ENCODE measurements around the gene ZFYVE28. TPM values are rescaled to one million over a fixed set of nuclear protein-coding genes. Genes with fewer than 3 reads are reported as not detected.

The ZFYVE28 gene
- total RNA-seq, 2 donors from 2014 or later, result 6.6 to 30.2 TPM

DNA sequence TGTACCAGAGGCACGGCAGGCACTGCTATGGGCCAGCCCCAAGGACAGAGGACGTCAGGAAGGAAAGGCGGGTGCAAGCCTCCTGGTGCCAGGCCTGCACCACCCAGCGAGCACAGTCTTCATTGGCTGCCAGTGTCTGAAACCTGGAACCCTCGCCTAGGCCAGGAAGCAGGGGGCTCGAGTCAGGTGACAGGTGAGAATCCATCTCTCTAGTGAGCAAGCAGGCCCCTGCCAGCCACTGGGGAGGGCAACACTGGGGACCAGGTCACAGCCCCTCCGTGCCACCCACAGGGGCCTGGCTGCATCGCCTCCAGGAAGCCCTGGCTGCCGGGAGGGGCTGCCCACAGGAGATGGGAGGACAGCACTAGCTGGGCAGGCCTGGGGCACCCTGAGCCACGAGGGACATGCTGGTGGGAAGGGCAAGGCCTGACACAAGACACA is 169.6 kb downstream of the ZFYVE28 start:
- peaks cover 10 to 14% of the 10 kb centered on the region in 2 donors for H3K36me3 ChIP-seq
- no peak overlapping the region for H3K27ac ChIP-seq
- H3K27me3 ChIP-seq (replicated peaks; ENCODE audit: insufficient read depth), result no peaks in the 10 kb centered on the region
- H3K4me1 ChIP-seq (replicated peaks), result no peaks in the 10 kb centered on the region
- TF ChIP-seq, protein P1, sequence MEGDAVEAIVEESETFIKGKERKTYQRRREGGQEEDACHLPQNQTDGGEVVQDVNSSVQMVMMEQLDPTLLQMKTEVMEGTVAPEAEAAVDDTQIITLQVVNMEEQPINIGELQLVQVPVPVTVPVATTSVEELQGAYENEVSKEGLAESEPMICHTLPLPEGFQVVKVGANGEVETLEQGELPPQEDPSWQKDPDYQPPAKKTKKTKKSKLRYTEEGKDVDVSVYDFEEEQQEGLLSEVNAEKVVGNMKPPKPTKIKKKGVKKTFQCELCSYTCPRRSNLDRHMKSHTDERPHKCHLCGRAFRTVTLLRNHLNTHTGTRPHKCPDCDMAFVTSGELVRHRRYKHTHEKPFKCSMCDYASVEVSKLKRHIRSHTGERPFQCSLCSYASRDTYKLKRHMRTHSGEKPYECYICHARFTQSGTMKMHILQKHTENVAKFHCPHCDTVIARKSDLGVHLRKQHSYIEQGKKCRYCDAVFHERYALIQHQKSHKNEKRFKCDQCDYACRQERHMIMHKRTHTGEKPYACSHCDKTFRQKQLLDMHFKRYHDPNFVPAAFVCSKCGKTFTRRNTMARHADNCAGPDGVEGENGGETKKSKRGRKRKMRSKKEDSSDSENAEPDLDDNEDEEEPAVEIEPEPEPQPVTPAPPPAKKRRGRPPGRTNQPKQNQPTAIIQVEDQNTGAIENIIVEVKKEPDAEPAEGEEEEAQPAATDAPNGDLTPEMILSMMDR (IDR thresholded peaks at IDR 0.05), result no peak
- TF ChIP-seq POLR2AphosphoS5 (IDR thresholded peaks at IDR 0.05), result no peak
- no peak for TF ChIP-seq POLR2A (IDR thresholded peaks at IDR 0.05)
- H3K9me3 ChIP-seq, result no peaks in the 10 kb centered on the region
- peak; percentile 2 for DNase-seq (ENCODE audit: low spot score)
- WGBS, result 66% methylated on average over 10 of the region's 10 CpGs
- intact Hi-C loops (cut with DNase I), result loop anchor here (10.0 kb wide), 2 partner anchors 506 to 534 kb away; partner anchors contain the start of genes SLBP and TNIP2
- no peak overlapping the region for H3K4me3 ChIP-seq

DNA sequence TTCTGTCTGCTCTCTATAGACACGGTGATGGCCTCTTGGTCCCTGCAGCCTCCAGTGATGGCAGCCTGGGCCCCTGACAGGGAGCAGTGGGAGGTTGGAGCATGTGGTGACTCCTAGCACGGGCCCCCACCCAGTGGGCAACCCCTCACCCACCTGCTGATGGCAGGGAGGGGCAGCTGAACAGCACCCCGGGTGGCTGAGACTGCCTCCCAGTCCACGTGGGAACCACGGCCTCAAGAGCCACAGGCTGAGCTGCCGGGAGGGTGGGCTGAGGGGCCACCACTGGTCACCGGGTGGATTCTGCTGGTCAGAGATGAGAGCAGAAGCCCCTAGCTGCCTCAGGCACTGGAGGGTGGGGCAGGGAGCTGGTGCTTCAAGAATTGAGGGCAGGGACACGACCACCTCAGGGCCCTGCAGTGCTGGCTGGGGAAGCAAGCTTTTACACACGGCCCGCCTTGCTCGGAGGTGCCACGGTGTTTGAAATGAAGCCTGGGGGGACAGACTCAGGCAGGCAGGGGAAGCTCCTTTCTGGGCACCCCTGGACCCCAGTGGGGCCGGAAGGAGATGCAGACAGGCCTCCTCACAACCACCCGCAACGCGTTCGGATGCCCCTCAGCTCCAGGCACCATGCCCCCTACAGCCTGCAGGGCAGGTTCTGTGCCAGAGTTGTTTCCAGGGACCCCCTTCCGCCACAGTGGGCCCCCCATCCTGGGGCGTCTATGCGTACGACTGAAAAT is 170.2 kb downstream of the ZFYVE28 start:
- intact Hi-C loops (cut with DNase I), result loop anchor here (10.0 kb wide), 2 partner anchors 507 to 533 kb away; partner anchors contain the start of genes SLBP and TNIP2
- Histone ChIP-seq H3K27ac (no peak overlapping the region), H3K4me1 (replicated peaks) (no peaks in the 10 kb centered on the region), H3K4me3 (no peak overlapping the region), H3K9me3 (no peaks in the 10 kb centered on the region), H3K27me3 (replicated peaks; ENCODE audit: insufficient read depth) (no peaks in the 10 kb centered on the region), H3K36me3 (peaks cover 10 to 14% of the 10 kb centered on the region in 2 donors)
- no peak for DNase-seq (ENCODE audit: low spot score)
- WGBS, result 86% methylated on average over 20 of the region's 21 CpGs
- TF ChIP-seq, protein P1 (IDR thresholded peaks at IDR 0.05), result no peak
- TF ChIP-seq POLR2A (IDR thresholded peaks at IDR 0.05) (no peak), POLR2AphosphoS5 (IDR thresholded peaks at IDR 0.05) (no peak)

DNA sequence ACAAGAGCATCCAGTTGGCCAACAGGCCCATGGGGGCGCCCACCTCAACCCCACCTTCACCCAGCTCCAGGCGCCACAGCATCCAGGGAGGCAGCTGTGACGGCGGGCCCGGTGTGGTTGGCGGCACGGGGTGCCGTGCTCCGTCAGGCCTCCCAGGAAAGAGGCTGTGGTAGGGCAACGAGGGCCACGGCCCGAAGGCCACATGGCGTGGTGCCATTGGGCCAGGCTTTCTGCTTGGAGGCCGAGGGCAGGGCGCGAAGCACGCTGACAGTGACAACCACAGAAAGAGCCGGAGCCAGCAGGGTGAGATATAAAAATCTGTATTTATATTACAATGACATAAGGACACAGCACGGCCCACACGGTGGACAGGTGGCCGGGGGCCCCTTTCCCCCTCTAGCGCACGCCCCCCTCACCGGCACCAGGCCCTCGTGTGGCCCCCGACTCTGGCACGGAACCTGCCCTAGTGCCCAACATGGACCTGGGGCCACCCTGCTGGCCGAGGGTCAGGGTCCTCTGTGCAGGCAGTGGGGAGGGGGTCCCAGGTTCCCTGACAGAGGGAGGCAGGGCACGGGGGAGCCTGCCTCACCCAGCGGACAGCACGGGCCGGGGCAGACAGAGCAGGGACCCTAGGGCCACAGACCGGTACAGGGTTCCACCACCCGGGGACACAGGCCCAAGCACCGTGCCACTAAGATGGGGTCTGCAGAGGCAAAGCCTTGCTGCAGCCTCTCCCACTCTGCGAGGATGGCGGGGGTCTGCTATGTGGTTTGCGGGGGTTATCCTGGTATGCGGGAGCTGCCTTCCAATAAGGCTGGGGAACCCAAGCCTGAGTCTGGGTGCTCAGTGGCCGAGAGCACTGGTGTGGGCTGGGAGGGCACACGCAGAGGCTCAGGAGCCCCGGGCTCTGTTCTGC is 171.1 kb downstream of the ZFYVE28 start:
- 88% methylated on average over 33 of the region's 42 CpGs for WGBS
- H3K4me3 ChIP-seq, result no peak overlapping the region
- H3K27me3 ChIP-seq (replicated peaks; ENCODE audit: insufficient read depth), result no peaks in the 10 kb centered on the region
- peaks cover 10 to 14% of the 10 kb centered on the region in 2 donors for H3K36me3 ChIP-seq
- no peaks in the 10 kb centered on the region for H3K4me1 ChIP-seq (replicated peaks)
- no peaks in the 10 kb centered on the region for H3K9me3 ChIP-seq
- H3K27ac ChIP-seq, result no peak overlapping the region
- no peak for DNase-seq (ENCODE audit: low spot score)
- intact Hi-C loops (cut with DNase I), result loop anchor here (10.0 kb wide), 2 partner anchors 507 to 533 kb away; partner anchors contain the start of genes SLBP and TNIP2
- no peak for TF ChIP-seq POLR2A (IDR thresholded peaks at IDR 0.05)
- TF ChIP-seq, protein P1 (IDR thresholded peaks at IDR 0.05), result no peak
- no peak for TF ChIP-seq POLR2AphosphoS5 (IDR thresholded peaks at IDR 0.05)

GRCh38 chr4:2246384-2247127 is 171.9 kb downstream of the ZFYVE28 start:
- Histone ChIP-seq H3K9me3 (no peaks in the 10 kb centered on the region), H3K36me3 (peaks cover 10 to 12% of the 10 kb centered on the region in 2 donors), H3K4me1 (replicated peaks) (no peaks in the 10 kb centered on the region), H3K4me3 (no peak overlapping the region), H3K27ac (no peak overlapping the region), H3K27me3 (replicated peaks; ENCODE audit: insufficient read depth) (no peaks in the 10 kb centered on the region)
- no peak for DNase-seq (ENCODE audit: low spot score)
- WGBS, result 88% methylated on average over 10 of the region's 19 CpGs
- TF ChIP-seq, protein P1 (IDR thresholded peaks at IDR 0.05), result no peak
- intact Hi-C loops (cut with DNase I), result loop anchor here (10.0 kb wide), 2 partner anchors 508 to 532 kb away; partner anchors contain the start of genes SLBP and TNIP2
